RKO (cell line): Measurements from ENCODE around the gene ITGB1.
"Not testable (repeated sequence)": the region's sequence is repeated elsewhere in the genome, so short reads cannot be mapped to it uniquely, and the experiment has no call there.

Experiments
- DNase-seq: peaks from one replicate; pipeline ENCODE4 v3.0.0-alpha.2; 2016; ENCODE audit warnings: low spot score

Gene ITGB1

DNA sequence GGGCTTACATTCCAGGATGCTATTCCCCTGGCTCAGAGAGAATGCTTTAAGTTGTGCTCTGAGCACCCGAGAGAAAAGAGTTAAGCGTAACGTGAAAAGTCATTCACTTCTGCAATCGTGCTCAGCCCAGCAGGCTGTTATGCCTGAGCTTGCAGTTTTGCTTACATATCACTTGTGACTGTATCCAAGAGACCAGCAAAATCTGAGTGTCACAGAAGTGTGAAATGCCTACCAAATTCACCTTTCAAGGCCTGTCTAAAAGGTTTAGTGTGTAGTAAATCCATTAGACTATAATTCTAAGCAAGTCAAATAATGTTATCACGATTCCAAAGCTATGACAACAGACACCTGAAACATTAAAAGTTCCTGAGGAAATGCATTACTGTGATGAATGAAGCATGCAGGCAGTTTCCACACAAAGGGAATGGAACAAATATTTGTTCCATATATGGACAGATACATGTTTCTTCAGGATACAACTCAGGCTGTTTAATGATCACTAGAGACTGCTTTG lies 20.1 kb downstream of the ITGB1 start:
- DNase-seq = no peak

DNA sequence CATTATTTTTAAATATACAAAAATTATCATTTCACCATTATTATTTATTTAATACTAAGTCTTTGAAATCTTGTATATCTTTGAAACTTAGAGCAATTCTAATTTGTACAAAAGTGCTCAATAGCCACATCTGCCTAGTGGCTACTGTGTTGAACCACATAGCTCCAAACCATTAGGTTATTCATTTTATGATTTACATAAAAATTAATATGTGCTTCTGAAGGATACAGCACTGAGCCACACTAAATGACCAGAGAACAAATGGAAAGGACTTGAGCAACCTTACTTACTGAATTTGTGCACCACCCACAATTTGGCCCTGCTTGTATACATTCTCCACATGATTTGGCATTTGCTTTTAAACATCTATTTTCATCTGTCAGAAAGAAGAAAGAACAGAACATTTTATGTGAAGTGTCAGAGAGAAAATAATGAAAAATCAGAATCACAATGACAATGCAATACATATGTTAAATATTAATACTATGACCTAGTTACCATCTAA lies 25.8 kb downstream of the ITGB1 start:
- no peak for DNase-seq

DNA sequence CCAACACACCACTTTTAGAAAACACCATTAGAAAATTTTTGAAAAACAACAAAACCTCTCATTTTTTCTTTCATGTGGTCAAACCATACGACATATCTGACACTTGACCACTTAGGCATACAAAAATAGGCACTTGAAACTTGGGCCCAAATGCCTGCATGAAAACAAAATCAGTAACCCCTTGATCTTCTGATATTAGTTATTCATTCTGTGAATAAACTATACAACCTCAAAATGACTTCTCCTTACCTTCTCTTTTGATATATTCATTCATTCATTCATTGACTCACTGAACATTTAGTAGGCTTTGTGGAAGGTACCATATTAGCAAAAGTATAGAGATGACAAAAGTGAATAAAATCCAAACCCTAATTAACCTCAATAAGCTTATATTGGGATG lies 26.4 kb downstream of the ITGB1 start:
- DNase-seq = no peak

DNA sequence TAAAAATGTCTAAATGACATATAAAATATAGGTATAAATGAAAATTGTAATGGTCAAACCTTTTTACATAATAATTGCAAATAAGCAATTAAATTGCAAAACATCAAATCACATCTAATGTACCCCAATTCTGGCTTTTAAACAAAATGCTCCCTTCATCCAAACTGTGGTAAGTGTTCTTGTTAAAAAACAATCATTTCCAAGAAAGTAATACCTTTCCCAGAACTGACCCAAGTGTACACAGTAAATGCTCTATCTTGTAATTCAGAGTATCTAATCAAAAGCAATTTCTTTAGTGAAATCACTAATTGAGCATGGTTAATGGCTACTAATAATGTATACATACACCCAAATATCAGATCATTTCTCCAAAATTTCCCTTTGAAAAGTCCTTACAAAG lies 28.0 kb downstream of the ITGB1 start:
- DNase-seq = no peak

DNA sequence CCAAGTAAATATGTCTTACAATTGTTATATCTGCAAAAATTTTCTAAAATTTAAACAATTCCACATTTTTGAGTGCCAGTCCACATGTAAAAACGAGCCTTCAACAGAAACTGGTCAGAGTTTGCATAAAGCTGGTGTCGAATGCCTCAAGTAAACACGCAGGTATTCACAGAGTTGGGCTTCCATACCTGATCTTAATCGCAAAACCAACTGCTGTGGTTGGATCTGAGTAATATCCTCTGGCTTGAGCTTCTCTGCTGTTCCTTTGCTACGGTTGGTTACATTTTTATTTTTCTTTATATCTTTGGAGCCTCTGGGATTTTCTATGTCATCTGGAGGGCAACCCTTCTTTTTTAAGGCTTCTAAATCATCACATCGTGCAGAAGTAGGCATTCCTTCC lies 28.4 kb downstream of the ITGB1 start:
- DNase-seq = no peak

DNA sequence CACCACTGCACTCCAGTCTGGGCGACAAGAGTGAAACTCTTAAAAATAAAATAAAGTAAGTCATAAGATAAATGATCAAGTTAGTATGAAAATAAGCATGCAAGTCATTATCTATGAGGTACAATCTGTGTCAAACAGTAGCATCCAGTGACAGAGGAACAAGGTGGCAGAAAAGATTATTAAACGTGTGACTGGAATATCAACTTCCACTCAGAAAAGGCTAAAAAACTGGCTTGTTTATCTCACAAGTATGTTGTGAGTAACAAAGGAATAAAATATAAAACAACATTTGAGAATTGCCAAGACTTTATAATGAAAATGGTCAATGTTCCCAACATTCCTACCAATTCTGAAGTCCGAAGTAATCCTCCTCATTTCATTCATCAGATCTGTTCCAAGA lies 30.3 kb downstream of the ITGB1 start:
- no peak for DNase-seq

DNA sequence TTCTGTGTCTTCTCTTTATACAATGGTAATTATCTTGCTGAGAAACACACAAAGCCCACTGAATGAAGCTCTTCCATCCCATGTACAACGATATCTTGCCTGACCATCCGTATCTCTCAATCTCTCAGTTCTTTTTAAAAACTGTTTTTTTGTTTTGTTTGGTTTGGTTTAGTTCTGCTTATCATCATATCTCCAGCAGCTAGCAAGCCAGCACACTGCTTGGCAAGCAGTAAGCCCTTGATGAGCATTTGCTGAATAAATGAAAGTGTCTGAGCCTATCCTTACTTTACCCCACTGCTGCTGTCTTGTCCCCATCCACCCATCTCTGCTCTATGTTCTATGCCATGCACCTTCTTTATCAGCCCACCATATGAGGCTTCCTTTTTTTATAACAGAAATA lies 34.2 kb downstream of the ITGB1 start:
- DNase-seq = no peak

DNA sequence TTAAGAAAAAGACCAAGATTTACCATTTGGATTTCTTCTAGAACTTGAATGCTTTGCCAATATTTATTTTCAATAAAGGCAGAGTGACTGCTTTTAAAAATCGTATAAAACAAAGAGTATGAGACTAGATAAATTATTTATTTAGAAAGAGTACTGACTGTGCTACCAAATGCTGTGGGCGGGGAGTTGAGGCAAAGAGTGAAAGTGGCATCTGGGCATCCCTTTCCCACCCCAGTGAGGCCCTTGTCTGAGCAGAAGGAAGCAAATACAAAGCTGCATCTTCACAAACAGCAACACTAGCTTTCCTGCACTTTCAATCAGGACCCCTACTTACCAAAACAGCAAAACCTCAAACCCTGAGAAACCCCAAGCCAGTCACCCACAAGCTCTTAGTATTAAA lies 34.9 kb downstream of the ITGB1 start:
- DNase-seq = no peak

DNA sequence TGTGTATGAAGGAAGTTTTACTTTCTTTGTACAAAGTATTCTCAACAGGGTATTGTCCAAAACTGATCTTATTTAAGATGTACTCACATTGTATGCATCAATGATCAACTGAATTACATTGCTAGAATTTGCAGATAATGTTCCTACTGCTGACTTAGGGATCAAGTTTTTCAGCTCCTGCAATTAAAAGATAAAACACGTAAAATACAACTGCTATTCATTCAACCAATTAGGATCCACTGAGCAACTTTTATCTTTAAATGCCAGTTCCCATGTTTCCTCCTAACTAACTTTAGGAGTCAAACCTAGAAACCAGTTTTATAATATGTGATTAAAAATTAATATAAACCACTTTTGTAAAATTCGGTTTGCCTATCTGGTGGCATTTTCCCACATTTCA lies 35.9 kb downstream of the ITGB1 start:
- no peak for DNase-seq

DNA sequence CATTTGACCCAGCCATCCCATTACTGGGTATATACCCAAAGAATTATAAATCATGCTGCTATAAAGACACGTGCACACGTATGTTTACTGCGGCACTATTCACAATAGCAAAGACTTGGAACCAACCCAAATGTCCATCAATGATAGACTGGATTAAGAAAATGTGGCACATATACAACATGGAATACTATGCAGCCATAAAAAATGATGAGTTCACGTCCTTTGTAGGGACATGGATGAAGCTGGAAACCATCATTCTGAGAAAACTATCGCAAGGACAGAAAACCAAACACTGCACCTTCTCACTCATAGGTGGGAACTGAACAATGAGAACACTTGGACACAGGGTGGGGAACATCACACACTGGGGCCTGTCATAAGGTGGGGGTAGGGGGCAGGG lies 40.2 kb downstream of the ITGB1 start:
- not testable (repeated sequence) for DNase-seq

DNA sequence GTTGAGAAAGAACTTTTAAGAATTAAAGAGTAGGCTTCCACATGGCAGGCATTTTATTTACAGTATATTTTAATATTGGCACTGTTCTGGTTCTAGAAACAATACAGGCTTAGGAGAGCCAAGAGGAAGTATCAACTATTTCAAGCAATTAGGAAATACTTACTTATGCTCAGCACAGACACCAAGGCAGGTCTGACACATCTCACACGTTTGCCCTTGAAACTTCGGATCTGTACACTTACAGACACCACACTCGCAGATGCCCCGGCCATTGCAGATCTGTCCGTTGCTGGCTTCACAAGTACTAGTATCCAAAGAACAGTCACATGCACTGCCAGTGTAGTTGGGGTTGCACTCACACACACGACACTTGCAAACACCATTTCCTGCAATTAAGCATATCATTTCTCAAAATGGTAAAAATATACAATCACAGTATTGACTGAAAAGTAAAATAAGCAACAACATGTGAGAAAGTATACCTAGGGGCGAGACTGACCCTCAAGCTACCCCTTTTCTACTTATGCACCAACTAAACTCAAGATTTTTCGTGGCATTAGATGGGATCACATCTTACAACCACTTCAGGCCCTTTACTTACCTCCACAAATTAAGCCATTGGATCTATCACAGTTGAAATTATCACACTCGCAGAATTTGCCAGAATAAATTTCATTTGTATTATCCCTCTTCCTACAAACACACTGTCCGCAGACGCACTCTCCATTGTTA lies 46.6 kb downstream of the ITGB1 start:
- DNase-seq = no peak

DNA sequence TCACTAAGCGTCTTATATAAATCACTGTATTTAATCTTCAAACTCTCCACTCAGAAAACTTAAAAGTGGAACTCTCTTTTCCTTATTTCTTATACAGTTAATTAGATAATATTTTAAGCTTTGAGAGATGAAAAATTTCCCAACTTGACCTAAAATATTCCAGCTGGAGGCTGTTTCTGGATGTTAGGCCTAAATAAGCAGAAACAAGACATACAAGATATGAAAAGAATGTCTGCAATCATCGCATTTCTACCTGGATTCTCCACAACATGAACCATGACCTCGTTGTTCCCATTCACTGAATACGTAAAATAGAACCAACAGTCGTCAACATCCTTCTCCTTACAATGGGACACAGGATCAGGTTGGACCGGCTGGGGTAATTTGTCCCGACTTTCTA lies 48.1 kb downstream of the ITGB1 start:
- DNase-seq = not testable (repeated sequence)

DNA sequence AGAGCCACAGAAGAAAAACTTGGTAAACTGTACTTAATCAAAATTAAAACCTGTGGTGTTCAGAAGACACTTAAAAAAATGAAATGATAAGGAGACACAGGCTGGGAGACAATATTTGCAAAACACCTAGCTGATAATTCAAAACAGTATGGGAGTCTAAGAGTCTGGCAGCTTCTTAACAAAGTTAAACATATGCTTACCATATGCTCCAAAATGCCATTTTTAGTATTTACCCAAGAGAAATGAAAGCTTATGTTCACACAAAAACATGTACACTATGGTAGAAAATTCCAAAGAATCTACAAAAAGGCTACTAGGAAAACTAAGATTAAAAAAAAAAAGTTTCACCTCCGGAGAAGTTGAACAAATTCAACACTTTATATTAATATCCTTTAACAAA lies 48.6 kb downstream of the ITGB1 start:
- DNase-seq = no peak

DNA sequence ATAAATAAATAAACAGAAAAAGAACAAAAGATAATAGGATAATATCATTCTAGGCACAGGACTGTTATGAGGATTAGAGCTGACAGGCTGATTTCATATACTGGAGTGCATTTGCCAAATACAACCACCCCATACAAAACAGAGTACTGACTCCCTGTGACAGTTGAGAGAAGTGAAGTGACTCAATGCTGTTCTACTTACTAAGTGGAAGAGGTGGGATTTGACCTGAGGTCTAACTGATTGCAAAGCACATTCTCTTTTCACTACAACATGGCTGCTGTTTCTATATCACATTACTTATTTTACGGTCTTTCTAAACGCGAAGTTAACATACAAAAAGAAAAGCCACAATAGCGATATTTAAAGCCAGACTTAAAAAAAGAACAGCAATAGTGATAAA lies 51.4 kb downstream of the ITGB1 start:
- peak; percentile 68 for DNase-seq

DNA sequence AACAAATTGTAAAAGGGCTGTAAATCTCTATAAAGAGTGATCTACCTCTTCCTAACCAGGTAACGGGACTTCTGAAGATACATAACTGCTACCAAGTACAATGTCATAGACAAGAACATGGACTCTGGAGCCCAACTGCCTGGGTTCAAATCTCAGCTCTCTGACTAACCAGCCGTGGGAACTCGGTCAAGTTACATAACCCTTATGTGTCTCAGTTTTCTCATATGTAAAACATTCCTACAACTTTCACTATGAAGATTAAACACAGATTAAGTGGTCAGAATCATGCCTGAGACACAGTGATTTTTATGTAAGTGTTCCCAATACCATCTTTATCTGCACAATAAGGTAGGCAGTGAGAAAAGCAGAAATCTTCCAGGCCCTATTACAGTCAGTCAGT lies 52.6 kb downstream of the ITGB1 start:
- no peak for DNase-seq

DNA sequence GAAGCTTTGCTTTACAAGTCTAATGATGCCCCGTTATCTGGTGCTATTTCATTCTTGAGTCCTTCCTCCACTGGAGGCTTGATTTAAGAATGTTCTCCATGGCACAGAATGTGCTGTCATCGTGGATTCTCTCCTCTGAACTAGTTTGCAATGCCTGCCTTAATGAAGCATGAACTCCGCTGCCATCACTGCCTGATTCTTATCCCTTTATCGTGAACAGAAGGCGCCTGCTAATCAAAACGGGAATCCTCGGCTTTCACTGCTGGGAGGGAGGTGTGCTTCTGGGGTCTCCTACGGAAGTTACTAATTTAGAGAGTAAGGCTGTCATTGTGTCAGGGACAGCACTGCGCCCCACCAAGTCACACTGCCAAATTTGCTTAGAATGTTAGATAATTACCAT lies 56.2 kb downstream of the ITGB1 start:
- no peak for DNase-seq

DNA sequence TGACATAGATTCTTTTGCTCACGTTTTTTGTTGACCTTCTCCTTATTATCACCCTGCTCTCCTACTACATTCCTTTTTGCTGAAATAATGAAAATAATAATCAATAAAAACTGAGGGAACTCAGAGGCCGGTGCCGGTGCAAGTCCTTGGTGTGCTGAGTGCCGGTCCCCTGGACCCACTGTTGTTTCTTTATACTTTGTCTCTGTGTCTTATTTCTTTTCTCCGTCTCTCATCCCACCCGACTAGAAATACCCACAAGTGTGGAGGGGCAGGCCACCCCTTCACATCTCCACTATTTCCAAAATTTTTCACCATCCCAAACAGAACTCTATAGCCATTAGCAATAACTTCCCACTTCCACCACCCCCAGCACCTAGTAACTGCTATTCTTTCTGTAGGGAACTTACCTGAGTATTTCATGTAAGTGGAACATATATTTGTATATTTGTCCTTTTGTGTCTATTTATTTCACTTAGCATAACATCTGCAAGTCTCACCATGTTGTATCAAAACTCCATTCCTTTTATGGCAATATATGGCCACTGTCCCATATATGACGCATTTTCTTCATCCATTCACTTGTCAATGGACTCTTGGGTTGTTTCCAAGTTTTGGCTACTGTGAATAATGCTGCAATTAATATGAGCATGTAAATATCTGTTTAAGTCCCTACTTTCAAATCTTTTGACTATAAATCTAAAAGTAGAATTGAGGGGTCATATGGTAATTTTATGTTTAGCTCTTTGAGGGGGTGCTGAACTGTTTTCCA lies 62.6 kb downstream of the ITGB1 start:
- DNase-seq = peak; percentile 83

DNA sequence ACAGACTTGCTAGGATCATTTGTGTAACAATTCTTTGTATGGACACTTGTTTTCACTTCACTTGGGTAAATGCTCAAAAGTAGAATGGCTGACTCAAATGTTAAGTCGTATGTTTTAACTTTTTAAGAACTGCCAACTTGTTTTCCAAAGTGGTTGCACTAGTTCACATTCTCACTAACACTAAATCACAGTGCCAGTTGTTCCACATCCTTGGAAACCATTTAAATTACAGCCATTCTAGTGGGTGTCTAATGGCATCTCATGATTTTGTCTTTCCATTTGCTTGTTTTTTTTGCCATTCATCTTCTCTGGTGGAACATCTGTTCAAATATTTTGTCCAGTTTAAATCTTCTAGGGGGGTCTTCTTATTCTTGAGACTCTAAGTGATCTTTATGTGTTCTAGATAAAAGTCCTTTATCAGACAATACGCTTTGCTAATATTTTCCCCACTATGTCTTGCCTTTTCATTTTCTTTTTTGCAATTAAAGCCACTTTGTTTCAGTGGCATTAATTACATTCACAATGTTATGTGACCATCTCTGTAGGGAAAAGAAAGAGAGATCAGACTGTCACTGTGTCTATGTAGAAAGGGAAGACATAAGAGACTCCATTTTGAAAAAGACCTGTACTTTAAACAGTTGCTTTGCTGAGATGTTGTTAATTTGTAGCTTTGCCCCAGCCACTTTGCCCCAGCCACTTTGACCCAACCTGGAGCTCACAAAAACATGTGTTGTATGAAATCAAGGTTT lies 63.9 kb downstream of the ITGB1 start:
- no peak for DNase-seq

DNA sequence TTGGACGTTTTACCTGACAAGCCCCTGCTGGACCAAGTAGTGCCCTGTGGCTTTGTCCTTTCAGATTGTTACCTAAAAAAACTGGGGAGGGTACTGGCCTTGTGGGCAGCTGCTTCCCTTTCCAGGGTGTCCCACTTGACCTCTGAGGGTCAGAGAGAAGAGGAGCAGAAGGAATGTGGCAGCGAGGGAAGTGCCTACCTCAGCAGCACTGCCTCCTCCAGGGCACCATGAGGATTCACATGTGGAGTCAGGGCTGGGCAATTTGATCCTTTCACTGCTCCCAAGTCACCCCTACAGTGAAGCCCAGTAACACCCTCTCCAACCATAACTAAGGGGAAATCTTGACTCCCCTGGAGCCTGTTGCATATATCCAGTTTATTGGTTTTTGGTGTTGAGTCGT lies 64.6 kb downstream of the ITGB1 start:
- peak; percentile 84 for DNase-seq

DNA sequence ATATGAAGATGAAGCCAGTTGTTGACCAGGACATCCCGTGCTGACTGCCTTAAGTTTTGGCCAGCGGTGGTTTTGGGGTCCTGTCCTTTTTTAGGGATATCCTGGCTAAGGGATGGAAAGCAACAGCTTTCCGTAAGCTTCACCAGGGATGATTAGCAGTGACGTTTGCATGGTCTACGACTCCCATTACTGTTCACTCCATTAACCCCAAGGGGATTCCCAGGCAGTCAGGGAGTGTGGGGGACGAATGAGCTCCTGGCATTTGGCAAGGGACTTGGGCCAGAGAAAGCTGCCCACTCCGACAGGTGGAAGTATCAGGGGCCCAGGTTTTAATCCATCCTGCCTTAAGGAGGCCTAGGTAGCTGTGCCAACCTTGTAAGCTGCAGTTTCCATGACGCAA lies 66.8 kb downstream of the ITGB1 start:
- no peak for DNase-seq

DNA sequence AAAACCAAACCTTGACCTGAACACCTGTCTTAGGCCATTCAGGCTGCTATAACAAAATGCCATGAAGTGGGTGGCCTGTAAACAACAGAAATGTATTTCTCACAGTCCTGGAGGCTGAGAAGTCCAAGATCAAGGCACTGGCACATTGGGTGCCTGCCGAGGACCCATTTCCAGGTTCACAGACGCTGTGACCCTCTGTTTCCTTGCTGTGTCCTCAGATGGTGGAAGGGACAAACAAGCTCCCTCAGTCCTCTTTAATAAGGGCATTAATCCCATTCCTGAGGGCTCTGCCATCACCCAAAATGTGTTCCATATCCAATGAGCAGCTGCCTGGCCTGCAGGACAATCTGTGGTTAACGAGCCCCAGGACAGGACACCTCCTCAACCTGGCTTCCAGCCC lies 67.6 kb downstream of the ITGB1 start:
- DNase-seq = no peak

DNA sequence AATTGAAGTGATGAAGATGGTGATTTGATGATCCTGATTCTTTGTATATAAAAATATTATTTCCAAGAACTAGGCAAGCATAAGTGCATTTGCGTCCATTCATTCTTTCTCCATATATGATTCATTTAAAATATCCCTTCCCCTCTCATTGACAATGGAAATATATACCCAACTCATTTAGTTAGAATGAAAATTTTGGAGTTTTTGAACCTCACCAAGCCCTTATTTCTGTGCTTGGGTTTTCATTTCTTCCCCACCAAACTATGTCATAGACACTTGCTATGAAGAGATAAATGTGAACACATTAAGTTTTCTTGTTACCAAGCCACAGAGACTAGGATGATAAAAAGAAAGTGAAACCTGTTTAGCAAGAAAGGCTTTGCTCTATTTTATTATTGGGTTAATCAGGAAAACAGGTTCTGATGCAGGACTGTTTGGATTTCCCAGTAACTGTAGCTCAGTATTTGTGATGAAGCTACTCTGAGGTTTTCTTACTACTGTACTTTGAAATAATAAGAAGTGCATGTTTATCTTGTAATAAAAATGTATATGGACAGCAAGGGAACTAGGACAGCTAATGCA lies 68.3 kb downstream of the ITGB1 start:
- no peak for DNase-seq
